Heart left ventricle (tissue), 16 donors: ENCODE data around the gene PGM1. TPM values are rescaled to one million over a fixed set of nuclear protein-coding genes. Genes with fewer than 3 reads are reported as not detected.
"Not testable (repeated sequence)": the region's sequence is repeated elsewhere in the genome, so short reads cannot be mapped to it uniquely, and the experiment has no call there.

Experiments
- ATAC-seq, 4 donors: fragments of 200-7000 bp; cut with Tn5 transposase; one replicate each; pipeline ENCODE4 v1.9.1; 2020 to 2022; ENCODE audit warnings: moderate library complexity in 4 of 4, mild to moderate bottlenecking in 3 of 4, moderate number of reproducible peaks in 1 of 4
- DNase-seq, 5 donors: peaks; one replicate each; pipeline ENCODE4 v3.0.0-alpha.2; 2020
- H3K27ac ChIP-seq, 12 donors: fragments of 200-600 bp; sonication (generic) in 4 of 12; one replicate each; pipeline versions ENCODE4 v1.5.0 to v1.8.0; 2016 to 2022; ENCODE audit warnings: mild to moderate bottlenecking in 2 of 12
- H3K27me3 ChIP-seq, 9 donors: fragments of 200-600 bp; sonication (generic) in 2 of 9; one replicate each; pipeline versions ENCODE4 v1.5.1 to v1.8.0; 2016 to 2022; ENCODE audit warnings: mild to moderate bottlenecking in 3 of 9
- H3K36me3 ChIP-seq, 9 donors: fragments of 200-600 bp; sonication (generic) in 2 of 9; one replicate each; pipeline versions ENCODE4 v1.5.0 to v1.8.0; 2018 to 2022; ENCODE audit warnings: mild to moderate bottlenecking in 2 of 9
- H3K4me1 ChIP-seq, 12 donors: fragments of 200-600 bp; sonication (generic) in 4 of 12; one replicate each; pipeline versions ENCODE4 v1.5.0 to v1.8.0; 2016 to 2022; ENCODE audit warnings: mild to moderate bottlenecking in 3 of 12
- H3K4me3 ChIP-seq, 12 donors: fragments of 200-600 bp; sonication (generic) in 4 of 12; one replicate each; pipeline versions ENCODE4 v1.5.0 to v1.8.0; 2017 to 2022; ENCODE audit warnings: mild to moderate bottlenecking in 9 of 12, moderate library complexity in 4 of 12
- H3K9me3 ChIP-seq, 12 donors: fragments of 200-600 bp; sonication (generic) in 4 of 12; one replicate each; pipeline versions ENCODE4 v1.5.0 to v1.8.0; 2016 to 2022; ENCODE audit warnings: mild to moderate bottlenecking in 1 of 12
- POLR2A ChIP-seq, 2 donors: fragments of 450-650 bp; IDR thresholded peaks; one replicate each; pipeline ENCODE4 v1.6.1; 2017; ENCODE audit warnings: antibody characterized with exemption in 2 of 2, mild to moderate bottlenecking in 2 of 2, moderate library complexity in 2 of 2
- WGBS, 4 donors: extraction: QIAGEN DNeasy Blood & Tissue Kit in 2 of 4; methylation state at CpG; one replicate each; pipeline versions ENCODE4 v1.1.5 to v1.1.7; 2013 to 2018; 5-methylcytosine and 5-hydroxymethylcytosine counted together
- intact Hi-C, 10 donors: fragments of 100-400 bp; cut with DNase I; formaldehyde crosslinking; loops; one replicate each; pipeline versions ENCODE4 v1.11.1 to v1.14.2; 2022
- polyA plus RNA-seq, 2 donors: library from polyadenylated mRNA; stranded (reverse); fragments of 200-250 nt; gene quantifications; one replicate each; pipeline ENCODE4 v1.2.3, GENCODE V29; 2013
- total RNA-seq, 9 donors: library from RNA; depleted of rRNA in 2 of 9; stranded (reverse); fragments of >200 nt in 2 of 9; fragmentation: NEBNext Ultra II Directional in 3 of 9; extraction: Animal tissue kit (Norgen Biotek cat#: 25700) in 3 of 9; gene quantifications; one replicate each; pipeline versions ENCODE4 v1.1.0 to v1.2.4, GENCODE V29; 2016 to 2023
- TF ChIP-seq, protein P1 (sequence below), 12 donors: fragments of 200-600 bp; sonication (generic) in 4 of 12; IDR thresholded peaks; one replicate each; pipeline versions ENCODE4 v1.5.0 to v1.8.0; 2018 to 2022; ENCODE audit warnings: antibody characterized with exemption in 12 of 12, mild to moderate bottlenecking in 5 of 12
- donor health status: ischemic (EF 13 %, LVEDD 7.1; RV severe dilation, severe dysfunction).
- donor health status: healthy with polysubstance abuse.
- donor health status: DM: no; HTN: yes; CAD: no.
- donor health status: DM: no; HTN: no; CAD: no.
- donor health status: ischemic (EF 25% LVEDD 6.9; RV normal size, moderate dysfunction).
- donor health status: ischemic (EF 25% LVEDD 5.7; RV mildly dilated, moderate dysfunction).
- donor health status: healthy.
- donor health status: DM: yes; HTN: yes; CAD: no.
- donor health status: ischemic (EF 35%, LVEDD 5.7; RV mildly dilated, moderate dysfunction).
- donor health status: nonischemic (EF 11% LVEDD 7.7; RV severe dilation, severe dysfunction).
- donor health status: DM: yes; HTN: yes; CAD: no.
- donor health status: PGD.
- donor health status: ischemic (EF 29% LVEDD 5.4; RV normal size, mild dysfunction).
- donor health status: nonischemic (EF 23%, LVEDD 6.1; RV moderate dilation, normal function).

PGM1 gene
- total and polyA plus RNA-seq, 11 donors, result 51.4 to 419 (median 258) TPM

DNA sequence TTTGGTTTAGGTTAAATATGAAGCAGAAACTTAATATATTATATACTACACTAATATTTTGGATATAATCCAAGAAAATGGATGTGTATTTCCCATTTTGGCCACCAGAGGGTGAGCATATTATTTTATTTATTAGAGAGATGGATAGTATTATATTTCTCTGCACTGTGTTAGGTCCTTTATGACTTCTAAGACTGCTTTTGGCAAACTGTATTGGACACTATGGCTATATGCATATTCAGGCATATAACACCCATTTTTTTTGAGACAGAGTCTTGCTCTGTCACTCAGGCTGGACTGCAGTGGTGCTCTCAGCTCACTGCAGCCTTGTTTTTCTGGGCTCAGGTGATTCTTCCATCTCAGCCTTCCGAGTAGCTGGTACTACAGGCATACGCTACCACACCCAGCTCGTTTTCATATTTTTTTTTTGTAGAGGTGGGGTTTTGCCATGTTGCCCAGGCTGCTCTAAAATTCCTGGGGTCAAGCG lies 17.8 kb upstream of the PGM1 start:
- ATAC-seq (peak in 2 of 4 donors; percentile 34 to 54), DNase-seq (no peak)
- Histone ChIP-seq H3K9me3 (peaks cover 0 to 4% (median under 1%) of the 10 kb centered on the region in 12 donors), H3K4me3 (no peak overlapping the region), H3K27me3 (no peaks in the 10 kb centered on the region), H3K27ac (no peak overlapping the region), H3K36me3 (peaks cover 0 to 5% (median 0%) of the 10 kb centered on the region in 9 donors), H3K4me1 (peaks cover 0 to 3% (median 0%) of the 10 kb centered on the region in 12 donors)
- no peak for TF ChIP-seq POLR2A (IDR thresholded peaks at IDR 0.05)
- TF ChIP-seq, protein P1, sequence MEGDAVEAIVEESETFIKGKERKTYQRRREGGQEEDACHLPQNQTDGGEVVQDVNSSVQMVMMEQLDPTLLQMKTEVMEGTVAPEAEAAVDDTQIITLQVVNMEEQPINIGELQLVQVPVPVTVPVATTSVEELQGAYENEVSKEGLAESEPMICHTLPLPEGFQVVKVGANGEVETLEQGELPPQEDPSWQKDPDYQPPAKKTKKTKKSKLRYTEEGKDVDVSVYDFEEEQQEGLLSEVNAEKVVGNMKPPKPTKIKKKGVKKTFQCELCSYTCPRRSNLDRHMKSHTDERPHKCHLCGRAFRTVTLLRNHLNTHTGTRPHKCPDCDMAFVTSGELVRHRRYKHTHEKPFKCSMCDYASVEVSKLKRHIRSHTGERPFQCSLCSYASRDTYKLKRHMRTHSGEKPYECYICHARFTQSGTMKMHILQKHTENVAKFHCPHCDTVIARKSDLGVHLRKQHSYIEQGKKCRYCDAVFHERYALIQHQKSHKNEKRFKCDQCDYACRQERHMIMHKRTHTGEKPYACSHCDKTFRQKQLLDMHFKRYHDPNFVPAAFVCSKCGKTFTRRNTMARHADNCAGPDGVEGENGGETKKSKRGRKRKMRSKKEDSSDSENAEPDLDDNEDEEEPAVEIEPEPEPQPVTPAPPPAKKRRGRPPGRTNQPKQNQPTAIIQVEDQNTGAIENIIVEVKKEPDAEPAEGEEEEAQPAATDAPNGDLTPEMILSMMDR (IDR thresholded peaks at IDR 0.05), result peak; percentile 67 to 87 (median 80)
- WGBS, 4 donors, result 66 to 80% (median 69%) methylated on average over 4 of the region's 4 CpGs
- intact Hi-C loops, result loop anchor here in 4 of 10 donors (2.0 to 10.0 kb wide), 2 partner anchors 669 to 671 kb away; no protein-coding TSS in a partner anchor

DNA sequence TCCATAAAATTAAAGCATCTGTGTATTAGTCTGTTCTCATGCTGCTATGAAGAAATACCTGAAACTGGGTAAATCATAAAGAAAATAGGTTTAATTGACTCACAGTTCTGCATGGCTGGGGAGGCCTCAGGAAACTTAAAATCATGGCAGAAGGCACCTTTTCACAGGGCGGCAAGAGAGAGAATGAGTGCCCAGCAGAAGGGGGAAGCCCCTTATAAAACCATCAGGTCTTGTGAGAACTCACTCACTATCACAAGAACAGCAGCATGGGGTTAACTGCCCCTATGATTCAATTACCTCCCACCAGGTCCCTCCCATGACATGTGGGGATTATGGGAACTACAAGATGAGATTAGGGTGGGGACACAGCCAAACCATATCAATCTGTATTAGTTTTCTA lies 6.9 kb upstream of the PGM1 start:
- H3K27me3 ChIP-seq, intact Hi-C loops, H3K36me3 ChIP-seq, H3K27ac ChIP-seq, ATAC-seq, DNase-seq, H3K4me3 ChIP-seq: not testable (repeated sequence)
- 93 to 100% (median 97%) methylated on average over 1 of the region's 1 CpG for WGBS, 4 donors
- H3K4me1 ChIP-seq, result peaks cover 0 to 21% (median 0%) of the 10 kb centered on the region in 12 donors
- H3K9me3 ChIP-seq, result peaks cover 0 to 22% (median 0%) of the 10 kb centered on the region in 12 donors

DNA sequence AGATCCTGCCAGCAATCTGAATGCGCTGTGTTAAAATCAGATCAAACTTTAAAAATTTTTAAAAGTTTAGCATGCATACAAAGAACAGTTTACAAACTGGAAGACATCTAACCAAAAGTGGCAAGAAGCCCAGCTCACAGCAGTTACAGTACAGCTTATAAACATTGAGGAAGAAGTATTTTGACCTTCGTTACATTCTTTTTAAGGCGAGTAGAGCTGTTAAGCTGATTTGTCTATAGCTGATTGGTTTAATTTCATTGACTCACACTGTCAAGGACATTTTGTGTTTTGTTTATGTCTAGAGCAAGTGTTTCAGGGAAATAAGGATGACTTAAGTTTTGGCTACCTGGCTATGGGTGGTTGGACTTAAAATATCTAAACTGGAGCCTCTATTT lies 3.0 kb upstream of the PGM1 start:
- intact Hi-C loops, result no loop called here
- ATAC-seq (no peak), DNase-seq (no peak)
- no peaks in the 10 kb centered on the region for H3K27me3 ChIP-seq
- no peak for TF ChIP-seq POLR2A (IDR thresholded peaks at IDR 0.05)
- TF ChIP-seq, protein P1 (IDR thresholded peaks at IDR 0.05), result no peak
- H3K27ac ChIP-seq, result peak overlapping the region in 9 of 12 donors; percentile 1 to 98 (median 44)
- 59 to 70% (median 66%) methylated on average over 3 of the region's 3 CpGs for WGBS, 4 donors
- peaks cover 0 to 6% (median 0%) of the 10 kb centered on the region in 12 donors for H3K9me3 ChIP-seq
- no peak overlapping the region for H3K4me3 ChIP-seq
- peaks cover 0 to 32% (median 7%) of the 10 kb centered on the region in 12 donors for H3K4me1 ChIP-seq
- H3K36me3 ChIP-seq, result no peaks in the 10 kb centered on the region

DNA sequence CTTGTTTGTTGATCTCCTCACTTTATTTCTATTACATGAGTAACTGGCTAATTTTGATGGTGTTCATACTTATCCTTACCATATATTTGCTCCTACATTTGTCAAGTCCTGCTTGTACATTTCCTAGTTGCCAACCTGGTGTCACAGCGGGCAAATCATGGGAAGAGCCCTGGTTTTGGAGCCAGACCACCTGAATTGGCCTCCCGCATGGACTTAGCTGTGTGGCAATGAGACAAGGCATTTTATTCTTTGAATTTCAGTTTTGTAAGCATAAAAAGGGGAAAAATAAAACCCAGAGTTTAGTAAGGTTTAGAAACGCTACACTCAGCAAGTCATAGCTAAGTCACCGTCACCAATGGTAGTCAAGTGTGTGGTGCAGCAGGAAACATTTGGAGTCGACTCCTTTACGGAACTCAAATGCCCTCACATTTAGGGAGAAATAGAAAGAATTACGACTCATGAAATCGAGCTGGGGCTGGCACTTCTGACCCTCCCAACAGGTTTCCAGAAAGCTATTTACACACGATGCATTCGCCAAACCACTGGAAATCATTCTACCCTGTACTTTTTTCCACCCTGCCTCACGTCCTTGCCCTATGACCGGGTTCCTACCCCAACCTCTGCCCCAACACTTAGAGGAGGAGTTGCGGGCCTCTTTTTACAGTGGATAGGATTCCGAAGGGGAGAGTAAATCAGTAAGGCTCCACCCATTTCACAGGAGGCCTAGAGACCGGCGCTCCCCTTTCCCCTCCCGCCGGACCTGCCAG lies 492 bp upstream of the PGM1 start:
- intact Hi-C loops, result no loop called here

More for the DNA sequence above, 492 bp upstream of the PGM1 start:
- Histone ChIP-seq H3K4me1 (peaks cover 0 to 46% (median 10%) of the 10 kb centered on the region in 12 donors), H3K27me3 (no peaks in the 10 kb centered on the region), H3K36me3 (no peaks in the 10 kb centered on the region), H3K27ac (peak overlapping the region; percentile 89 to 98 (median 96)), H3K9me3 (no peaks in the 10 kb centered on the region), H3K4me3 (peak overlapping the region; percentile 61 to 95 (median 84))
- TF ChIP-seq, protein P1 (IDR thresholded peaks at IDR 0.05), result no peak
- TF ChIP-seq POLR2A (IDR thresholded peaks at IDR 0.05), result no peak
- 23 to 33% (median 26%) methylated on average over 18 of the region's 18 CpGs for WGBS, 4 donors
- DNase-seq (no peak), ATAC-seq (no peak)
